GM19328 (cell line): ENCODE results near the gene SAA1.

Experiments
- ATAC-seq: cut with Tn5 transposase; IDR thresholded peaks from one replicate; pipeline ENCODE4 v1.9.1; 2021; ENCODE audit warnings: mild to moderate bottlenecking, moderate library complexity; ENCODE audit not compliant: unreplicated experiment

Gene SAA1

GRCh38 chr11:18265949-18266348 lies at the start of gene SAA1:
TSS of gene SAA1 (plus strand) at chr11:18266264. CDS start at chr11:18266888, 624 bp downstream.
- no peak for ATAC-seq

- ATAC-seq, result no peak
These were observed 44.7 kb upstream of the SAA1 start for GRCh38 chr11:18221274-18221876.

DNA sequence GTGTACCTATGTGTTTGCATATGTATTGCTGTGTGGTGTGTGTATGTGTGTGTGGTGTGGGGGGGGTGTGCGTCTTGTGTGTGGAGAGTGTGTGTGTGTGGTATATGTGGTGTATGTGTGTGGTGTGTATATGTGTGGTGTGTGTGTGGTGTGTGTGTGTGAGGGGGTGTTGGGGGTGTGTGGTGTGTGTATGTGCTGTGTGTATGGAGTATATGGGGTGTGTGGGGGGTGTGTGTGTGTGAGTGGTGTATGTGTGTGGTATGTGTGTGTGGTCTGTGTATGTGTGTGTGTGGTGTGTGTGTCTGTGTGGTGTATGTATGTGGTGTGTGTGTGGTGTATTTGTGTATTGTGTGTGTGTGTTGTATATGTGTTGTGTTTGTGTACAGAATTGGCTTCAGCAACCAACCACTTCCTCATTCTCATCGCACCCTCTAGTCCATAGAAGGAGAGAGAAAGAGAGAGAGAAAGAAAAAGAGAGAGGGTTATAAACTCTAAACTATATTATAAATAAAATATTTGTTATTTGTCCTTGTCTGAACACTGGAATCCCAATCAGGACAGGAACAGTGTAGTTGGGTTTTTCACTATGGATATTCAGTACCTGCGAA lies 43.1 kb upstream of the SAA1 start:
- ATAC-seq, result no peak

DNA sequence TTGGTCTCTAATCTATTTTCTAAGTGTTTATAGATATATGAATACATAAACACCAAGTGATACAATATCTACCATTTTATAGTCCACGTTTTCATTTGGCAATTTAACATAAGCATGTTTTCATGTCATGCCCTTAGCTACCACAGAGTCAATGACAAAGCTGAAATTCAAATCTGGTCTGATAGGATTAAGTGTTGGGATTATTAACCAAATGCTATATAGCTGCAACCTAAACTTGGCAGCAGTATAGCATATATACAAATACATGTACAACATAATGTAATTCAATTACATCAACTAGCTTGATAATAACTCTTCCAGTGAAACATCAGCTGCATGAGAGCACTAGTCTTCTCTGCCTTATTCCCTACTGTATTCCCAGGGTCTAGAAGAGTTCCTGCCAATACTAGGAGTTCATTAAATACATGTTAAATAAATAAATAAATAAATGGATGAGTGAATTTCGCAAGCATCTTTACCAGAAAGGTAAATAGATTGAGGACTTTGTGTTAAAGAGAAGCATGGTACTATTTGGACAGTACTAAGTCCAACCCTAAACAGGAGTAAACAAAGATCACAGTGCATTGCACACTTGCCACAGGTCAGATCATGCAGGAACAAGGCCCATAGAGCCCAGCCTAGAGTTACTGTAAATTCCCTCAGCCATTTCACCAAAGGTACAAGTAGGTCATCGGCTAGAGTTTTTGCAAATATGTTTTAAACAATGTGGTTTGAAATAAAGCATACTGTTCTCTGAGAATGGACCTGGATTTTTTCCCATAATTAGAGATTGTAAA lies 42.3 kb upstream of the SAA1 start:
- ATAC-seq, result no peak

DNA sequence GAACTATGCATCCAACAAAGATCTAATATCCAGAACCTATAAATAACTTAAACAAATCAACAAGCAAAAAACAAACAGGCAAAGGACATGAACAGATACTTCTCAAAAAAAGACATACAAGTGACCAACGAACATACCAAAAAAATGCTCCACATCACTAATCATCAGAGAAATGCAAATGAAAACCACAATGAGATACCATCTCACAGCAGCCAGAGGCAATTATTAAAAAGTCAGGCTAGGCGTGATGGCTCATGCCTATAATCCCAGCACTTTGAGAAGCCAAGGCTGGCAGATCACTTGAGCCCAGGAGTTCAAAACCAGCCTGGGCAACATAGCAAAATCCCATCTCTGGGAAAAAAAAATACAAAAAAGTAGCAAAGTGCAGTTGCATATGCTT lies 40.2 kb upstream of the SAA1 start:
- ATAC-seq, result no peak

DNA sequence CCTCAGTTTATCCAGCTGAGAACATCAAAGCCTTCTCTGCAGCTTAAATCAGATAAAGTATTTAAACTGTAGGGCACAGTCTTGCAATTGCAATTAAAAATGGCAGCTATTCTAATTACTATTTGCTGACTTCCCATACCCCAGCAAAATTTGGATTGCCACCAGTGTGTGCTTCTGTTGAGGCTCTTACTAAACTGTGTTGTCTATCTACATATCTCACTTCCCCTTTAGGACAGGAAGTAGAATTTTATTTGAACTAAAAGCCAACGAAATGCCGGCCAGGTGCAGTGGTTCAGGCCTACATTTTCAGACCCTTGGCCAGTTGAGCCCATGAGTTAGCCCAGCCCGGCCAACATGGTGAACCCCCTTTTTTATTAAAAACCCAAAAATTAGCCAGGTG lies 36.6 kb upstream of the SAA1 start:
- ATAC-seq, result peak; percentile 86

DNA sequence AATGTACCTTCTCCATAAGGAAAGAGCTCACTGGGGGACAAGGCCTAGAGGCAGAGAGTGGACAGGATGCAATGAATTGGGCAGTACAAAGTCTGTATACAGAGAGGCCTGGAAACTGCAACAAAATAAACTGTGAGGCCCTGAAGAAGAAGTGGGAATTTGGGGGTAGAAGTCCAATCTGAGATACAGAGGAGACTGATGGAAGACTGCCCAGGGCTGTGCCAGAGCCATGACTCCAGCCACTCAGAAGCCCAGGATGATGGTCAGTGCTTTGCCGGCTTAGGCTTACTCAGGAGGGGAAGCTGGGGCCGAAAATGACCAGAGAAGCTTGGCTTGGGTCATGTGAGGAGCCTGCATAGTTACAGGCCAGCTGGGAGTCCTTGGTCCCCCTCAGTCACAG lies 35.2 kb upstream of the SAA1 start:
- ATAC-seq, result no peak

- no peak for ATAC-seq
These were observed 32.2 kb upstream of the SAA1 start for GRCh38 chr11:18233912-18234311.

DNA sequence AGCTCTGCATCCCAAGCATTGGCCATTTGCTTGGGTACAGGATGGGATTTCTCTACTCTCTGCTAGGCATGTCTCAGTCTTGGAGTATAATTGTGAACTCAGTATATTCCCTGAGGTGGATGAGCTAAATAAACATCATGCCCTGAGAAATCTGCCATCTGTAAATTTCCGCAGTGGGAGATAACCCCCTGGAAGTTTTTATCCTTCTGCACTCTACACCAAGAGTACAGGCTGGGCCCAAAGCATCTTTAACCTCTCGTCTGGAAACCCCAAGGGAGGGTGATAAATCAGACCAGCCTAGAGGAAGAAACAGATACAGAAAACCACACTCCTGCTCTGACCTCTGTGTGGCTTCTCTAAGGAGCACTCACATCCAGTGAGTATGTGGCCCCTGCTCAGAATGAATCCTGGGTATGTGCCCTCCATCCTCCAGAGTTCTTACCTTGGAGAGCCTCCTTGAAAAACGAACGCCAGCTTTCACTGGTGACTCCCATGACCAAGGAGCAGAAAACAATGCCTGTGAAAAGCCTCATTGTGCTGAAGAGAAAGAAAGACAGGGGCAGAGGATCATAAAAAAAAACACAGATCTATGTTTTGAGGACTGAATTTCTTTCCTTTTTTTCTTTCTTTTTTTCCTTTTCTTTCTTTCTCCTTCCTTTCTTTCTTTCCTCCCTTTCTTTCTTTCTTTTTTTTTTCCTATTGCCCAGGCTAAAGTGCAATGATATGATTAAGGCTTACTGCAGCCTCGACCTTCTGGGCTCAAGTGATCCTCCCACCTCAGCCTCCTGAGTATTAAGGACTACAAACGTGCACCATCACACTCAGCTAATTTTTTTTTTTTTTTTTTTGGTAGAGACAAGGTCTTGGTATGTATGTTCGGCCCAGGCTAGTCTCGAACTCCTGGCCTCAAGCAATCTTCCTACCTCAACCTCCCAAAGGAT lies 30.4 kb upstream of the SAA1 start:
- no peak for ATAC-seq

DNA sequence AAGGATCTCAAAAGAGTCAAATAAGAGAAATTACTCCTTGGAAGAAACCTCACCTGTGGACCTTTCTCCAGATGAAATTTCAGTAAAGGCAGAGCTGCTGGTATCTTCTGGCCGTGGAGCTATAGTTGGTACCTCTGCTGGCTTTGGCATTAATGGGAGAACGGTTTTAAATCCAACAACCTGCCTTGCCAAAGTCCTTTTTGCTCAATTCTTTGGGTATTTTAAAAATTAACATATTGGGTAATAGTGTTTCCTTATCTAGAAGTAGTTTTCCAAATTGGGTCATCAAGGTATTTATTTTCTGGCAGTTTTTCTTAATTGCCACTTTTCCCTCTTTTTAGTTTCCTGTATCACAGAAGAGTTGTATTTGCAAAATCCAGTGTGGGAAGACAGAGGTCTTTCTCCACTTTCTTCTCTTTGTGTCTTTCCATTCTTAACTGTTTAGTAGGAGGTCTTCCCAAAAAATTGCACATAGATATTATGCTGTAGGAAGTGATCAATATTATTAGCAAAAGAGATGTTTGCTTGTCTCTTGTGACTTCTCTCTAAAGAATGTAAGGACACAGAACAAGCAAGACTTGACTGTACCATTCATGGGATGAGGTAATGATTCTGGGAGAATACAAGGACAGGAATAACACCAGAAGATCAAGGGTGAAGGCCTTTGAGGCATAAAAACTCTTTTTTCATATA lies 29.3 kb upstream of the SAA1 start, which contains the start of gene SAA4:
Gene SAA4, minus strand, starts transcription at position 139 of the 693 bp plus-strand sequence. CDS start 876 bp downstream, outside the sequence.
- no peak for ATAC-seq

DNA sequence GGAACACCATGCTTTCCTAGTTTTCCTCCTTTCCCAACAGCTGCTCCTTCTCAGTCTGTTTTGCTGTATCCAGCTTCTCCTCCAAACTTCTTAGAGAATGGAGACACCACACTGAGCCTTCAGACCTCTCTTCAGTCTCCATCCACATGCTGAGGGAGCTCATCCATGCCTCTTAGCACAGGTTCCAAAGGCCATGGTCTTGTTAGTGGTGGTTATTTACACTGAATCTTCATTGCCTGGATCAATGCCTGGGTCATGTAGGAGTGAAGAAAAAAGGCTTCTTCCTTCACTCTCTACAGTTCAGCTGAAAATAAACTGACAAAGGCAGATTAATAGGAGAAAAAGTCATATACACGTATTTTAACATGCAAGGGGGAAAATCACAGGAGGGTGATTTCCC lies 26.4 kb upstream of the SAA1 start:
- no peak for ATAC-seq

DNA sequence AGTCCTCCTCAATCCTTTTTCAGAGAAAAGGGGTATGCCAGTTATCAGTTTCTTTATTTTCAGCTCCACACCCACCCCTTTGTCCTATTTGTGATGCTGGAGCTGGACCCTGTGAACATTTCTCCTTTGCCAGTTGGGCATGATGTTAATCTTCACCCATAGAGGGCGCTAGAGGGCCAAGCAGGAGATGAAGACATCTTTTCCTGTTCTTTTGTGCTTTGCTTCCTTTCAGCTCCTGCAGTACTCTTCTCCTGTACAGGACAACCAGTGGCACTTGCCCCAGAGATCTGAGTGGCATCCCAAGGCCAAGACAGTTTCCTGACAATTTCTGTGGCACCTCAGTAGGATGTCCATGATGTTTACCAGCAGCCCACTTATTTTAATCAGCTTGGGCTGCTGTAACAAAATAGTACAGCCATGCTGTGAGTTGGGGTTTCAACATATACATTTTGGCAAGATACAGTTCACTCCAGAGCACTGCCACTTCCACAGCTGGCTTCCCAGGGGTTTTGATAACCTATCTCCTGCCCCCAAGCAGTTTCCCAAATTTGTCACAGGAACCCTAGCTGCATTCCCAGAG lies 22.2 kb upstream of the SAA1 start:
- no peak for ATAC-seq

DNA sequence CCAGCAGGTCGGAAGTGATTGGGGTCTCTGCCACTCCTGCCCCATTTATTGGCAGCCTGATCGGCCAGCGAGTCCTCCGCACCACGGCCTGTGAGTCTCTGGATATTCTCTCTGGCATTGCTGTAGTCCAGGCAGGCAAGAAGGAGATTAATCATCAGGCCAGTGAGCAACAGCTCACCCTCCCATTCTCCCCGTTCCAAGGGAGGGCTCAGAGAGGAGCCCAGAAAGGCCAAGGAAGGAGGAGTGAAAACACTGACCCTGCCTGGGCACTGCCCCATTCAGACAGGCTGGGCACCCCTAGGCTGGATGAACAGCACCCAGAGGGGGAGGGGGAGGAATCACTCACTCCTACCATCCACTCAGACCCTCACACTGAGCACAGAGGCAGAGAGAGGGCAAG lies 20.7 kb upstream of the SAA1 start:
- ATAC-seq, result no peak

GRCh38 chr11:18246379-18247190 lies 19.5 kb upstream of the SAA1 start:
- peak; percentile 74 for ATAC-seq

- ATAC-seq, result peak; percentile 6
These were observed 18.9 kb upstream of the SAA1 start for GRCh38 chr11:18247191-18247581.

GRCh38 chr11:18248561-18248960 lies 17.5 kb upstream of the SAA1 start, which contains the start of gene SAA2:
TSS of gene SAA2 (minus strand) at chr11:18248668. CDS start at chr11:18248011, 657 bp downstream.
- ATAC-seq, result no peak

DNA sequence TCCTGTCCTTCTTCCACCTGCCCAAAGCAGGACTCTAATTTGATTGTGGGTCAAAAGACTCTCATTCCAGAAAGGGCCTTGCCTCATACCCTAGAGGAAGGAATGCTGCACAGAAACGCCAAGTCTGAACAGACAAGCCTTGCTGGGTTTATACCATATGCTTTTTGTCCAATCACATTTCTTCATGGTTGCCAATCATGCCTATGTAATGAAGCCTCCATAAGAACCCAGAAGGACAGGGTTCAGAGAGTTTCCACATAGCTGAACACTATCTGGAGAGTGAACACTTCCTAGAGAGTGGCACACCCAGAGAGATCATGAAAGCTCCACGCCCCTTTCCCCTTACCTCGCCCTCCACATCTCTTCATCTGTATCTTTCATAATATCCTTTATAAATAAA lies 12.8 kb upstream of the SAA1 start:
- ATAC-seq, result no peak

GRCh38 chr11:18253778-18254338 lies 12.2 kb upstream of the SAA1 start:
- no peak for ATAC-seq
